ENCODE results near the gene SACS.

DNA sequence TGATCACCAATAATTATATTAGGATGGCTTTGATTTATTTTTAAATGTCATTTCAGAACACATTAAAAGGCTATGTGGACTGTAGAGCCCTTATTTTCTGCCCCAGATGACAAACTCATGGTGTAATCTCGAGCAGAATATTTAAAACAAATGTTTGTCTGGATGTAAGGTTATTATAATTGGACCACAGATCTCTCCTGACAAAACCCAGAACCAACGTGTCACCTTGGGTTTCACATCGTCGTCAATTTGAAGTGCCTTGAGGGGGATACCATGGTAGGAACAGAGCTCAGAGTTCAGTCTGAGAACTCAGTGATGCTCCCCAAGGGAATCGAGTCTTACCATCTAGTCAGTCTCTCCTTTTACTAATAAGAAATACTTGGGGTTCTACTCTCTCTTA lies 2.8 kb downstream of the SACS start:
- no peak for TF ChIP-seq EZH2 (IDR thresholded peaks at IDR 0.05; ENCODE audit: borderline replicate concordance, low read length)
- TF ChIP-seq, protein P1, sequence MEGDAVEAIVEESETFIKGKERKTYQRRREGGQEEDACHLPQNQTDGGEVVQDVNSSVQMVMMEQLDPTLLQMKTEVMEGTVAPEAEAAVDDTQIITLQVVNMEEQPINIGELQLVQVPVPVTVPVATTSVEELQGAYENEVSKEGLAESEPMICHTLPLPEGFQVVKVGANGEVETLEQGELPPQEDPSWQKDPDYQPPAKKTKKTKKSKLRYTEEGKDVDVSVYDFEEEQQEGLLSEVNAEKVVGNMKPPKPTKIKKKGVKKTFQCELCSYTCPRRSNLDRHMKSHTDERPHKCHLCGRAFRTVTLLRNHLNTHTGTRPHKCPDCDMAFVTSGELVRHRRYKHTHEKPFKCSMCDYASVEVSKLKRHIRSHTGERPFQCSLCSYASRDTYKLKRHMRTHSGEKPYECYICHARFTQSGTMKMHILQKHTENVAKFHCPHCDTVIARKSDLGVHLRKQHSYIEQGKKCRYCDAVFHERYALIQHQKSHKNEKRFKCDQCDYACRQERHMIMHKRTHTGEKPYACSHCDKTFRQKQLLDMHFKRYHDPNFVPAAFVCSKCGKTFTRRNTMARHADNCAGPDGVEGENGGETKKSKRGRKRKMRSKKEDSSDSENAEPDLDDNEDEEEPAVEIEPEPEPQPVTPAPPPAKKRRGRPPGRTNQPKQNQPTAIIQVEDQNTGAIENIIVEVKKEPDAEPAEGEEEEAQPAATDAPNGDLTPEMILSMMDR (conservative IDR thresholded peaks at IDR 0.05 in 1 of 2, IDR thresholded peaks at IDR 0.05 in 1 of 2; ENCODE audit: extremely low read depth in 1 of 2, insufficient read depth in 1 of 2, low read depth in 1 of 2, low read length in 2 of 2), result no peak

Measured in mammary epithelial cell (primary cell).